PC-3 (cell line): Measurements from ENCODE around the gene GIT2. TPM values are rescaled to one million over a fixed set of nuclear protein-coding genes. Genes with fewer than 3 reads are reported as not detected.

Experiments used
- ATAC-seq: fragments of 200-7000 bp; cut with Tn5 transposase; 2 replicates; pipeline ENCODE4 v1.9.1; 2020; ENCODE audit warnings: mild to moderate bottlenecking, moderate library complexity
- BruUV-seq: library from RNA; stranded (reverse); fragments of 400-500 nt; replicated peaks from 2 replicates; lab custom pipeline; 2021; lab: Mats Ljungman, UMichigan
- CTCF ChIA-PET: fragments of 300-600 bp; sonication (Branson Sonifier 250); formaldehyde crosslinking; loops from one replicate; lab custom pipeline; 2022; ENCODE audit warnings: antibody characterized with exemption; lab: Charles Lee
- POLR2A ChIA-PET: fragments of 300-600 bp; sonication (Branson Sonifier 250); formaldehyde crosslinking; loops from one replicate; lab custom pipeline; 2022; ENCODE audit warnings: antibody characterized with exemption; ENCODE audit not compliant: unreplicated experiment; lab: Charles Lee
- DNase-seq: peaks from one replicate; pipeline ENCODE4 v3.0.0-alpha.2; 2015
- H2AFZ ChIP-seq: fragments of 300-600 bp; sonication (generic); 2 replicates; pipeline ENCODE4 v1.6.0; 2016; ENCODE audit warnings: antibody characterized with exemption, low read length
- H3F3A ChIP-seq: fragments of 300-600 bp; sonication (generic); one replicate; pipeline ENCODE4 v1.6.0; 2017; ENCODE audit warnings: antibody characterized with exemption, low read length, control low read depth, mild to moderate bottlenecking; ENCODE audit not compliant: unreplicated experiment
- H3K27ac ChIP-seq: fragments of 300-600 bp; sonication (generic); 2 replicates; pipeline ENCODE4 v1.5.1; 2016; ENCODE audit warnings: mild to moderate bottlenecking, low read length
- H3K27me3 ChIP-seq: fragments of 300-600 bp; sonication (generic); 2 replicates; pipeline ENCODE4 v1.6.1; 2016; ENCODE audit warnings: low read length, mixed read lengths
- H3K36me3 ChIP-seq: fragments of 300-600 bp; sonication (generic); 2 replicates; pipeline ENCODE4 v1.6.1; 2016; ENCODE audit warnings: low read depth, mixed run types, low read length, mixed read lengths
- H3K4me1 ChIP-seq: fragments of 300-600 bp; sonication (generic); 2 replicates; pipeline ENCODE4 v1.5.1; 2016; ENCODE audit warnings: low read length; ENCODE audit not compliant: insufficient read depth
- H3K4me2 ChIP-seq: fragments of 300-600 bp; sonication (generic); 2 replicates; pipeline ENCODE4 v1.6.0; 2016; ENCODE audit warnings: low read length
- H3K4me3 ChIP-seq: fragments of 300-600 bp; sonication (generic); 2 replicates; pipeline ENCODE4 v1.5.1; 2016; ENCODE audit warnings: mild to moderate bottlenecking, low read length, mixed read lengths
- H3K79me2 ChIP-seq: fragments of 300-600 bp; sonication (generic); 2 replicates; pipeline ENCODE4 v1.6.1; 2017; ENCODE audit warnings: low read length, mixed read lengths
- H3K9ac ChIP-seq: fragments of 300-600 bp; sonication (generic); 2 replicates; pipeline ENCODE4 v1.6.0; 2016; ENCODE audit warnings: mild to moderate bottlenecking, low read length
- H3K9me2 ChIP-seq: fragments of 300-600 bp; sonication (generic); replicated peaks from 2 replicates; pipeline ENCODE4 v1.6.1; 2016; ENCODE audit warnings: mixed run types, low read length, mixed read lengths
- H3K9me3 ChIP-seq: fragments of 300-600 bp; sonication (generic); 2 replicates; pipeline ENCODE4 v1.6.1; 2016; ENCODE audit warnings: low read length, mixed read lengths
- H4K20me1 ChIP-seq: fragments of 300-600 bp; sonication (generic); 2 replicates; pipeline ENCODE4 v1.6.1; 2016; ENCODE audit warnings: low read length, mixed read lengths
- EZH2 ChIP-seq: fragments of 300-600 bp; sonication (generic); IDR thresholded peaks from one replicate; pipeline ENCODE4 v1.6.1; 2017; ENCODE audit warnings: antibody characterized with exemption, mild to moderate bottlenecking, low read length; ENCODE audit not compliant: unreplicated experiment
- EZH2phosphoT487 ChIP-seq: fragments of 300-600 bp; sonication (generic); IDR thresholded peaks from 2 replicates; pipeline ENCODE4 v1.6.1; 2018; ENCODE audit warnings: mild to moderate bottlenecking, antibody characterized with exemption, low read length, borderline replicate concordance
- intact Hi-C: fragments of 100-400 bp; cut with micrococcal nuclease; formaldehyde crosslinking; loops from 2 replicates; pipeline ENCODE4 v1.9.0; 2023
- total RNA-seq: library from RNA; depleted of rRNA; stranded (reverse); fragments of >200 nt; gene quantifications from 2 replicates; pipeline ENCODE4 v1.2.3, GENCODE V29; 2014
- TF ChIP-seq, protein P1 (sequence below): fragments of 300-600 bp; sonication (generic); conservative IDR thresholded peaks from 2 replicates; pipeline ENCODE4 v1.5.1; 2017; ENCODE audit warnings: antibody characterized with exemption, low read depth, mild to moderate bottlenecking, low read length

GIT2 gene
- total RNA-seq, 1 experiment from 2014 or later, result 26.8 TPM

DNA sequence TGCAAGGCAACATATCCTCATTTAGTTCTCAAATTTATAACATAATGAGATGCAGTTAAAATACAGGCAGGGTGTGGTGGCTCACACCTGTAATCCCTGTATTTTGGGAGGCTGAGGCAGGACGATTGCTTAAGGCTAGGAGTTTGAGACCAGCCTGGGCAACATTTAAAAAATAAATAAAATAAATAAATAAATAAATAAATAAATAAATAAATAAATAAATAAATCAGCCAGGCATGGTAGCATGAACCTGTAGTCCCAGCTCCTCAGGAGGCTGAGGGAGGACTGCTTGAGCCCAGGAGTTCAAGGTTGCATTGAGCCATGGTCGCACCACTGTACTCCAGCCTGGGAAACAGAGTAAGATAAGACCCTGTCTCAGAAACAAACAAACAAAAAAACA is 56.7 kb downstream of the GIT2 start:
- Histone ChIP-seq H4K20me1 (no peaks in the 10 kb centered on the region), H3K27me3 (no peaks in the 10 kb centered on the region), H3K9ac (no peak overlapping the region), H3K36me3 (peaks cover 23% of the 10 kb centered on the region), H3K4me1 (no peaks in the 10 kb centered on the region), H3K4me2 (no peak overlapping the region), H3K4me3 (no peak overlapping the region), H3K27ac (no peak overlapping the region), H3K9me2 (no peaks in the 10 kb centered on the region), H3K9me3 (no peaks in the 10 kb centered on the region), H3F3A (no peaks in the 10 kb centered on the region), H2AFZ (no peak overlapping the region), H3K79me2 (no peaks in the 10 kb centered on the region)
- ChIA-PET CTCF (interaction anchor here (0.6 kb wide), 1 partner anchor 38 kb away, joined by 3 read pairs; no protein-coding TSS in a partner anchor), POLR2A (no interaction called here)
- no peak for TF ChIP-seq EZH2phosphoT487
- TF ChIP-seq, protein P1, sequence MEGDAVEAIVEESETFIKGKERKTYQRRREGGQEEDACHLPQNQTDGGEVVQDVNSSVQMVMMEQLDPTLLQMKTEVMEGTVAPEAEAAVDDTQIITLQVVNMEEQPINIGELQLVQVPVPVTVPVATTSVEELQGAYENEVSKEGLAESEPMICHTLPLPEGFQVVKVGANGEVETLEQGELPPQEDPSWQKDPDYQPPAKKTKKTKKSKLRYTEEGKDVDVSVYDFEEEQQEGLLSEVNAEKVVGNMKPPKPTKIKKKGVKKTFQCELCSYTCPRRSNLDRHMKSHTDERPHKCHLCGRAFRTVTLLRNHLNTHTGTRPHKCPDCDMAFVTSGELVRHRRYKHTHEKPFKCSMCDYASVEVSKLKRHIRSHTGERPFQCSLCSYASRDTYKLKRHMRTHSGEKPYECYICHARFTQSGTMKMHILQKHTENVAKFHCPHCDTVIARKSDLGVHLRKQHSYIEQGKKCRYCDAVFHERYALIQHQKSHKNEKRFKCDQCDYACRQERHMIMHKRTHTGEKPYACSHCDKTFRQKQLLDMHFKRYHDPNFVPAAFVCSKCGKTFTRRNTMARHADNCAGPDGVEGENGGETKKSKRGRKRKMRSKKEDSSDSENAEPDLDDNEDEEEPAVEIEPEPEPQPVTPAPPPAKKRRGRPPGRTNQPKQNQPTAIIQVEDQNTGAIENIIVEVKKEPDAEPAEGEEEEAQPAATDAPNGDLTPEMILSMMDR, result no peak
- TF ChIP-seq EZH2, result no peak
- no TSS peak for BruUV-seq
- ATAC-seq (no peak), DNase-seq (no peak)
- intact Hi-C loops, result loop anchor here (10.0 kb wide), 1 partner anchor 95 kb away; no protein-coding TSS in a partner anchor

DNA sequence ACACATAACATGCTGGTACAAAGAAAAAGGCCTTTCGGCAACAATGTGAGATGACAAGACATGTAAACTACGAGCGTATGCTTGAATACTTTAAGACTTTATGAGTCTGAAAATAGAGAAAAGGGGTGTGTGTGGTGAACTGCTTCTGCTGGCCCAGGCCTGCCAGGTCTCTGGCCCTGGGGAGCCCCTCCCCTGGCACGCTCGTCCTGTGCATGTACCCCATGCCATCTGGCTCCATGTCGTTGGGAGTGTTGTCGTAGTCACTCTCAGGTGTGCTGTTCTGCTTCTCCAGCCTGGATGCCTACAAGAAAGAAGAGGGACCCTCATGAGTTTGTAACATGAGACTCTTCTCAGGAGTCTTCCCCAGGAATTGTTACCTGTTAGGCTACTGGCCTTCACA is 57.2 kb downstream of the GIT2 start:
- POLR2A ChIA-PET, result no interaction called here
- TF ChIP-seq EZH2phosphoT487 (no peak), EZH2 (no peak)
- TF ChIP-seq, protein P1, result no peak
- BruUV-seq, result no TSS peak

DNA sequence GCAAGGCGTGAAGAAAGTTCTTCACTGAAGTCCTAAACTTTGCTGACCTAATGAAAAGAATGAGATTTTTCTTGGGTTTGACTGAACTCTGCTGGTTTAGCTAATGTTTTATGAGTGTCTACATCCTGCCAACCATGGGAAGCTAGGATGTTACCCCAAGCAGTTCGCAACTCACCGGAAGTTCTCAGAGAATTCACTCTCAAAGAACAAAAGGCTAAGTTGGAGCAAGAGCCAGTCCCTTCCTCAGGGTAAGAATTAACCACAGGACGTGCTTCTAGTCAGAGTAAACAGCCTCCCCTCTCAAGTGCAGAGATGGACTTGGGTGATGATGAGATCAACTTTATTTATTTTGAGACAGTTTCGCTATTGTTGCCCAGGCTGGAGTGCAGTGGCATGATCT is 58.8 kb downstream of the GIT2 start:
- Histone ChIP-seq H3K9me2 (no peaks in the 10 kb centered on the region), H4K20me1 (no peaks in the 10 kb centered on the region), H3K36me3 (peaks cover 26% of the 10 kb centered on the region), H3K27ac (no peak overlapping the region), H3K4me1 (no peaks in the 10 kb centered on the region), H3K9me3 (no peaks in the 10 kb centered on the region), H2AFZ (no peak overlapping the region), H3K4me3 (no peak overlapping the region), H3K79me2 (no peaks in the 10 kb centered on the region), H3F3A (no peaks in the 10 kb centered on the region), H3K27me3 (no peaks in the 10 kb centered on the region), H3K9ac (no peak overlapping the region), H3K4me2 (no peak overlapping the region)
- ChIA-PET POLR2A (no interaction called here), CTCF (interaction anchor here (0.6 kb wide), 1 partner anchor 26 kb away, joined by 4 read pairs; no protein-coding TSS in a partner anchor)
- BruUV-seq, result no TSS peak
- ATAC-seq, result no peak
- no peak for DNase-seq
- intact Hi-C loops, result loop anchor here (10.0 kb wide), 1 partner anchor 97 kb away; no protein-coding TSS in a partner anchor
- TF ChIP-seq EZH2phosphoT487 (no peak), EZH2 (no peak)
- TF ChIP-seq, protein P1, result no peak

More for the DNA sequence above, 57.2 kb downstream of the GIT2 start:
- Histone ChIP-seq H3K27me3 (no peaks in the 10 kb centered on the region), H3K9me3 (no peaks in the 10 kb centered on the region), H3F3A (no peaks in the 10 kb centered on the region), H3K4me1 (no peaks in the 10 kb centered on the region), H3K9ac (no peak overlapping the region), H3K4me3 (no peak overlapping the region), H3K4me2 (no peak overlapping the region), H3K27ac (no peak overlapping the region), H2AFZ (no peak overlapping the region), H3K79me2 (no peaks in the 10 kb centered on the region), H3K9me2 (no peaks in the 10 kb centered on the region), H4K20me1 (no peaks in the 10 kb centered on the region), H3K36me3 (peaks cover 19% of the 10 kb centered on the region)
- no peak for ATAC-seq
- no peak for DNase-seq
- CTCF ChIA-PET, result interaction anchor here (0.6 kb wide), 1 partner anchor 38 kb away, joined by 3 read pairs; no protein-coding TSS in a partner anchor
- intact Hi-C loops, result loop anchor here (10.0 kb wide), 1 partner anchor 96 kb away; no protein-coding TSS in a partner anchor
